ENCODE data around the gene ANKRD44. TPM values are rescaled to one million over a fixed set of nuclear protein-coding genes. Genes with fewer than 3 reads are reported as not detected.
"Not testable (repeated sequence)": the region's sequence is repeated elsewhere in the genome, so short reads cannot be mapped to it uniquely, and the experiment has no call there.

ANKRD44 gene
- total and polyA plus RNA-seq, 2 of the 8 experiments (the other 6 are each of a cell fraction or from before 2014, with no cell fraction given) = 1.2 to 1.3 TPM

DNA sequence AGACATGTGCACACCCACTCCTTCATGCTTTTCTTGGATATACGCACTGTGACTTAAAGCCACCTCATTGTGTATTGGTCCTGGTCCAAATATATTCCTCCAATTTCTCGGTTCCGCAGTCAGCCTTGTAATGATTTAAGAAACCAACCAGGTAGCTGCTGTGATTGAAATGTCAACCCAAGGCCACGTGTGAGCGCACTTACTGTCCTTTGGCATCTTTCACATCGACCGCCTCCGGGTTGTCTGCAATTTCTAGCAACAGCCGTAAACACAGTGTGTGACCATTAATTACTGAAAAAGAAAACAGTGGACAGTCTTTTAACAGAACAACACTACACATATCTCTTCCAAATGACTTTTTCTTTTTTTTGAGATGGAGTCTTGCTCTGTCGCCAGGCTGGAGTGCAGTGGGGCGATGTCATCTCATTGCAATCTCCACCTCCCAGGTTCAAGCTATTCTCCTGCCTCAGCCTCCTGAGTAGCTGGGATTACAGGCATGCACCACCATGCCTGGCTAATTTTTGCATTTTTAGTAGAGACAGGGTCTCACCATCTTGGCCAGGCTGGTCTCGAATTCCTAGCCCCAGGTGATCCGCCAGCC is 301.7 kb downstream of the ANKRD44 start:
- H3K9me3 ChIP-seq (ENCODE audit: insufficient read depth in 2 of 2, low read depth in 1 of 2, low read length in 1 of 2); H3K4me3 ChIP-seq (ENCODE audit: extremely low read depth in 1 of 4, insufficient read depth in 2 of 4, low read depth in 3 of 4, low read length in 4 of 4); H3K18ac ChIP-seq (ENCODE audit: extremely low read depth, low read length); H3K14ac ChIP-seq (ENCODE audit: insufficient read length); H4K5ac ChIP-seq (ENCODE audit: insufficient read length, low read depth, low read length); H2BK20ac ChIP-seq (ENCODE audit: low read length); H3K4ac ChIP-seq (replicated peaks; ENCODE audit: insufficient read length, low read depth, low read length); H3K79me2 ChIP-seq (ENCODE audit: control insufficient read depth in 1 of 2, insufficient read depth in 2 of 2, low read length in 2 of 2); H4K20me1 ChIP-seq (replicated peaks in 1 of 2; ENCODE audit: control insufficient read depth in 1 of 2, insufficient read depth in 2 of 2, low read length in 2 of 2); H3K27me3 ChIP-seq (replicated peaks in 1 of 4; ENCODE audit: control insufficient read depth in 3 of 4, extremely low read depth in 1 of 4, insufficient read depth in 3 of 4, low read length in 3 of 4); H2BK15ac ChIP-seq (ENCODE audit: low read length); H3K36me3 ChIP-seq (ENCODE audit: control insufficient read depth in 2 of 4, insufficient read depth in 4 of 4, low read length in 3 of 4); H3K4me1 ChIP-seq (replicated peaks in 1 of 4; ENCODE audit: control insufficient read depth in 3 of 4, insufficient read depth in 4 of 4, low read length in 3 of 4); H2BK5ac ChIP-seq (ENCODE audit: low read depth, low read length); H3K56ac ChIP-seq (replicated peaks; ENCODE audit: insufficient read length, low read depth, low read length); H3K23ac ChIP-seq (ENCODE audit: insufficient read length); H4K8ac ChIP-seq (ENCODE audit: extremely low read depth, insufficient read depth, low read length); DNase-seq (ENCODE audit: low read depth in 1 of 2, low spot score in 2 of 2); H3K9ac ChIP-seq (replicated peaks in 1 of 4; ENCODE audit: extremely low read depth in 1 of 4, low read depth in 3 of 4, low read length in 3 of 4); H2AK5ac ChIP-seq (ENCODE audit: low read depth, low read length); H3K27ac ChIP-seq (ENCODE audit: low read depth, low read length); FAIRE-seq; H2BK120ac ChIP-seq (replicated peaks; ENCODE audit: low read depth, low read length); H3K79me1 ChIP-seq (ENCODE audit: low read depth, low read length); H3K23me2 ChIP-seq (ENCODE audit: low read depth, low read length); H3K4me2 ChIP-seq (ENCODE audit: insufficient read depth in 1 of 2, low read depth in 2 of 2, low read length in 2 of 2); H4K91ac ChIP-seq (replicated peaks; ENCODE audit: insufficient read length, low read length); H2BK12ac ChIP-seq (ENCODE audit: low read depth, low read length); H2AFZ ChIP-seq (ENCODE audit: low read length); POLR2A ChIA-PET (ENCODE audit: partially characterized antibody): not testable (repeated sequence)
- 91% methylated on average over 13 of the region's 13 CpGs; no CpG with 5 or more reads in 1 of the 2 experiments for WGBS, 2 experiments (ENCODE audit: extremely low coverage in 1 of 2, insufficient coverage in 1 of 2, insufficient read length in 1 of 2, insufficient replicate concordance in 2 of 2, low coverage in 1 of 2, low lambda C conversion rate in 2 of 2, missing lambda C conversion rate in 1 of 2)
- CTCF ChIA-PET (ENCODE audit: partially characterized antibody) = interaction anchor here (0.6 to 5.9 kb wide), 8 partner anchors 11 to 182 kb away, joined by 3 to 41 read pairs (median 9); no protein-coding TSS in a partner anchor

Measured in H1 (cell line).